ENCODE measurements around the gene DNAI4. TPM values are rescaled to one million over a fixed set of nuclear protein-coding genes. Genes with fewer than 3 reads are reported as not detected.
"Not testable (repeated sequence)": the region's sequence is repeated elsewhere in the genome, so short reads cannot be mapped to it uniquely, and the experiment has no call there.

Gene DNAI4
- total RNA-seq, 2 donors from 2014 or later: 1.7 to 3.0 TPM

DNA sequence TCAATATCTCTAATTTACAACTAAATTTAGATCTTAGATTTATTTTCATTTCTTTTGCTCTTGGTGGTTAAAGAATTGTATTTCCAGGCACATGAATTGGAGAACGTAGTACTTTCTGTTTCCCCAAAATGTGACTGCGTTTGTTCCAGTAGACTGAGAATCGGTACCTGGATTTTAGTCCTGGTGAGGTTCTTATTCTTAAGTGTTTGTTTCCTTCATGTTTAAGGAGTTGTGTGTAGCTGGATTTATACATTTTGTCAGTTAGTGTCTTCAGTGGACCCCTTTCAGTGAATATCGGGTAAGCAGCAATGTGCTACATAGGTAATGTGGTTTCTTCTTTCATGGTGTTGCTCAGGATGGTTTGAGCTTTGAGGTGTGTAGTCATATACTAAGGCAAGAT lies 6.9 kb upstream of the DNAI4 start:
- DNase-seq (ENCODE audit: low spot score in 2 of 2) (no peak), ATAC-seq (peak; percentile 35 to 42)
- peak overlapping the region; percentile 94 to 95 for H3K27ac Mint-ChIP-seq
- H3K36me3 Mint-ChIP-seq: peaks cover 16 to 34% of the 10 kb centered on the region in 2 donors
- no peaks in the 10 kb centered on the region for H3K9me3 Mint-ChIP-seq

DNA sequence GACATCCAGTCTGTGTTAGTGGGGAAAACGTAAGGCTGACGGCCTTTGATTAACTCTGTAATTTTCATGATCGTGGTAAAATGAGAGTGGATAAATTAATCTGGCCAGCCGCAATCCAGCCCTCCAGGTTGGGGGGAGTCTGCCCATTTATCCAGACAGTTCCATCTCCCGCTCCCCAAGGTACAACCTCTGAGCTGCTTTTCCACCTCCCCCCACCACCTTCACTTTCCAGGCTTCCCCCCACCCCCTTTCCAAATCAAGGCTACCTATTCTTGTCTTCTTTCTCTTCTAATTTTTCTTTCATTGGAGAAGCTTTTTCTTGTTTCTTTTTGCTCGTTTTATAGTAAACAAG lies 6.1 kb upstream of the DNAI4 start:
- H3K9me3 Mint-ChIP-seq: no peaks in the 10 kb centered on the region
- H3K27ac Mint-ChIP-seq: peak overlapping the region; percentile 94 to 95
- no peak for ATAC-seq
- DNase-seq (ENCODE audit: low spot score in 2 of 2): no peak
- H3K36me3 Mint-ChIP-seq: peaks cover 19 to 29% of the 10 kb centered on the region in 2 donors

DNA sequence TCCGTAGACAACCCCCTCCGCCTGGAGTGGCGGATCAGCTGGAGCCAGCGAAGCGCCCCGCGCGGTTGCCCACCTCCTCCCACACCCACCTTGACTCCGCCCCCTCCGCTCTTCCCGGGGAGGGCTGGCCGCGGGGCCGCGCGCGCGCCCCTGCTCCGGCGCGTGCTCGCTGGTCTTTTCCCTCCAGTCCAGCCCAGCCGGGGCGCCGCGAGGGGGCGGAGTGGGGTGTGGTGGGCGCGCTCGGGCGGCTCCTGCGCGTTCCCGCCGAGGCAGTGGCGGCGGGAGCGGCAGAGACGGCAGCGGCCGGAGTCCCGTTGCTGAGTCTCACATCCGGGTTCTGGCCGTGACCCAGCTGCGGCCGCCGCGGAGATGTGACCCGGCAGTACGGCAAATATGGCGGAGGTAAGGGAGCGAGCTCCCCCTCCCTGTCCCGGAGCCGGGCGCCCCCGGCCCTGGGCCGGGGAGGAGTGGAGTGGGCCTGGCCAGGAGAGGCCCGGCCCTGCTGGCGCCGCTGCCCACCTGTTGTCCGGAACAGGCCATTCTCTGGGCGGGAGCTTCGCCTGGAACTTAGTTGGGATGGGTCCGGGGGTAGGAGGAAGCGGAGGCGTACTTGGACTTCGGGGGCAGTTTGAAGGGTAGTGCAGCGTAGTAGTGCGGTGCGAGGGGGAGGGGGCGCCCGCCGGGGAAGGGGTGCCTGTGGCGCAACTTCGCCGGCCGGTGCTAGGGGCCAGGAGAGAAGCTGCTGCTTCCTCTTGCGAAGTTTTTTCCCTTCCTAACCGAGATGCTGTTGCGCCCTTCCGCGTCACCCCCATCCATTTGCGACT lies 5.6 kb upstream of the DNAI4 start:
- peak; percentile 65 to 71 for ATAC-seq
- Mint-ChIP-seq H3K27ac (peak overlapping the region; percentile 94 to 95), H3K36me3 (peaks cover 21 to 23% of the 10 kb centered on the region in 2 donors), H3K9me3 (no peaks in the 10 kb centered on the region)
- peak; percentile 94 to 95 for DNase-seq (ENCODE audit: low spot score in 2 of 2)

DNA sequence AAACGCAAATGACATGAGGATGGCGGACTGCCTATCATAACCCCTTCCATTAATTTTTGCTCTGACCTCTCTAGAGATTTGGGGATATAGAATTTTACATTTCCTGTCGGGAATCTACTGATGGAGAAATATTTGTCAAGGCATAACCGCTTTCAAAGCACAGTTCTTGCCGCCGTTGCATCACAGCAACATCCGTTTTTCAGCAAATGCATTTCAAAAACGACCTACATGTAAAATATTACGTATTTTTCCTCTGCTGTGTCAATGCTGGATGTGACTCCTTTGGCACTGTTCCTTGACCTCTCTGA lies 5.0 kb upstream of the DNAI4 start:
- Mint-ChIP-seq H3K36me3 (peaks cover 21% of the 10 kb centered on the region in 2 donors), H3K27ac (peak overlapping the region; percentile 94 to 95)

DNA sequence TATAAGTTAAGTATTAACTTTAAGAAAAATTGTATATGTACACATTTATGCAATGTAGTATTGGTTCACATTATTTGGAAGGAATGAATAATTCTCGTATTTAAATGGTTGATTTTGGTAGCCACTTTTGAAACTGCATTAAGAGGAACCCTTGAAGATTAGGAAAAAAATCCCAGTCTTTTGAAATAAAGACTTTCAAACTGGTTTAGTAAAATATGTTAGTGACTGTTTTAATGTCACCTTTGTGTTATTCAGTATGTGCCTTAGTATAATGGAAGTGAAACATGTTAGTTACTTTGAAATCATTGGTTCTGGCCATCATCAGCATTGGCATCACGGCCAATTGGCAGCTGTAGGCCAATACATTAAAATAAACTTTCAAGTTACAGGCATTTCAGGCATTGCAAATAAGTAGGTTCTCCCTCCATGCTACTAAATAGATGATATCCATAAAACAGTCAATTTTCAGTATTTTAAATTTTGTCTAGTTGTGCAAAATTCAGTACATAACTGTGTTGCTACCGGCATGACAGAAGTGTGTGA lies 4.6 kb upstream of the DNAI4 start:
- H3K9me3 Mint-ChIP-seq: no peaks in the 10 kb centered on the region
- no peak for DNase-seq (ENCODE audit: low spot score in 2 of 2)
- peaks cover 21% of the 10 kb centered on the region in 2 donors for H3K36me3 Mint-ChIP-seq
- no peak for ATAC-seq
- peak overlapping the region; percentile 94 to 95 for H3K27ac Mint-ChIP-seq

More for the DNA sequence above, 5.0 kb upstream of the DNAI4 start:
- ATAC-seq (no peak), DNase-seq (ENCODE audit: low spot score in 2 of 2) (no peak)
- H3K9me3 Mint-ChIP-seq: no peaks in the 10 kb centered on the region

DNA sequence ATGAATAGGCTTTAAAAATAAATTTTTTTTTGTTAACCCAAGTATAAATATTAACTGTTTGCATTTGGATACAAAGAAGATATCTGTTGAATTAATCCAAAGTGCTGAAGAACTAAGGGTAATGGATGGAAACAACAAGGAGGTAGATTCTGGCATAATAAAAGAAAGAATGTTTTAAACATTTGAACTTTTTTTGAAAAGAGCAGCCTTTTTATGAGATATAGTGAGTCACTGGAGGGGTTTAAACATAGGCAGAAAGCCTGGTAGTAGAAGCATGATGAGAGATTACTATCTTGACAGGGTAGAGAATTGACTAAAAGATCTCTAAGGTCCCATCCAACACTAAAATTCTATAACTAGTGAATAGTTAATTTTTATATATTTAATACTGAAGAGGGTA lies 2.9 kb upstream of the DNAI4 start:
- no peaks in the 10 kb centered on the region for H3K9me3 Mint-ChIP-seq
- ATAC-seq (no peak), DNase-seq (ENCODE audit: low spot score in 2 of 2) (no peak)
- no peak overlapping the region for H3K27ac Mint-ChIP-seq
- peaks cover 20 to 28% of the 10 kb centered on the region in 2 donors for H3K36me3 Mint-ChIP-seq

DNA sequence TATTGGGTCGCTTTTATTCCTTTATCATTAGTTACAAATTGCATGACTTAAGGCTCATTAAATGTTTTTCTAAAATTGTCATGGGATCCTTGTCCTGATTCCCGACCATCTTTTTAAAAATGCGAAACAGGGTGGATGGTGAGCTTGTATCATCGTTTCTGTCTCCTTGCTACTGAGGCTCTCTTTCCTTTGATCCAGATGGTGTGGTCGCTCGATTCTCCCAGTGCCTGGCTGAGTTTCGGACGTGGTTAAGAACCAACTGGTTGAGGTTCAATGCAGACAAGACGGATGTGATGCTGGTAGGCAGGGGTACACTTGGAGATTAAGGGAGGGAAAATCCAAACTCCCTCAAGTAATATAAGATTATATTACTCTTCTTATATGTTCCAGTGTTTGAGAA lies 1.3 kb upstream of the DNAI4 start:
- H3K9me3 Mint-ChIP-seq: no peaks in the 10 kb centered on the region
- DNase-seq (ENCODE audit: low spot score in 2 of 2): no peak
- H3K36me3 Mint-ChIP-seq: peaks cover 6 to 17% of the 10 kb centered on the region in 2 donors
- no peak for ATAC-seq
- peak overlapping the region; percentile 89 to 95 for H3K27ac Mint-ChIP-seq

DNA sequence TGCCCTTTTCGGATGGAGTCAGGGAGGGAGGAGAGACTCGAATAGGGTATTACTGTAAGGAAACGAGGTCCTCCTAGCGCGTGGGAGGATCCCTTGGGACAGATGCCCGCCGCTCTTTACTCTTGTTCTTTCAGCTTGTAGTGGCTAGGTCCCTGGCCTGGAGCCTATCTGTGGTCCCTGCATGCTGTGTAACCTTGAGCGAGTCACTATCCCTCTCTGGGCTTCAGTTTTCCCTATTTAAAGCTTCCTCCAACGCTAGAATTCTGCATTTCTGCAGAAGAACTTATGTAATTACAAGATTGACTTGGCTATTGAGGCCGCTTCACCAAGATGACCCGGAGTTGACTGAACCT lies 878 bp upstream of the DNAI4 start:
- DNase-seq (ENCODE audit: low spot score in 2 of 2) (no peak), ATAC-seq (no peak)
- Mint-ChIP-seq H3K36me3 (peaks cover 2 to 13% of the 10 kb centered on the region in 2 donors), H3K9me3 (no peaks in the 10 kb centered on the region), H3K27ac (peak overlapping the region; percentile 89 to 95)

DNA sequence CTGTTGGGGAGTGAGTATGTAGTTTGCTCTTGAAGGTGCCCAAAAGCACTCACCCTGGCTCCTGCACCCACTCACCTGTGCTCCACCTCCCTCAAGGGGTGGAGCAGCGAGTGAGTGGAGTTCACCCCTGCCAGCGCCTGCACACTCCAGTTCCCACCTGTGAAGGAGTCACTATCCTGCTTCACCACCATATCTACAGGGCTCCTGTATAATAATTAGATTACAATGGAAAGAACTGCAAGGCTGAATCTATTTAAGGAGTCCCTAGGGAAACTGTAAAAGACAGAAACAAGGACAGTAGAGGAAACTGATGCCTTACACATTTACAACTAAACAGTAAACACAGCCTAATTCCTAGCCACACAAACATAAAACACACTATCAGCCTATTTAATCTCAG lies 4.1 kb downstream of the DNAI4 start:
- peaks cover 17 to 20% of the 10 kb centered on the region in 2 donors for H3K36me3 Mint-ChIP-seq
- H3K9me3 Mint-ChIP-seq: peaks cover 4 to 5% of the 10 kb centered on the region in 2 donors
- ATAC-seq (no peak), DNase-seq (ENCODE audit: low spot score in 2 of 2) (no peak)
- H3K27ac Mint-ChIP-seq: no peak overlapping the region

DNA sequence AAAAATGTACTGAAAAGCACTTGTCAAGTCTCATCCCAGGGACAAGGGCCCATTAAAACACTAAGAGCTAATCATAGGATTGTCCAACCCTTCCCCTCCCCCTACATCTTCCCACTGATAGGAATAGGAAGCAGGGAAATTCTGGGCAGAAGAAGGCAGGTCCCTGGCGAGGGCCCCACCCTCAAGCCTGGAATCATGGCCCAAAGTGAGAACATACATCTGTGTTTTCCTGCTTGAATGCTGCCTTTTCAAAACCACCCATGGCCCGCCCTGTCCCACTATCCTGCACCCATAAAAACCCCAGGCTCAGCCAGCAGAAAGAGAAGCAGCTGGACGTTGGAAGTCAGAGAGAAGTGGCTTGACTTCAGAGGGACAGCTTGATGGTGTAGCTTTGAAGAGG lies 4.8 kb downstream of the DNAI4 start:
- Mint-ChIP-seq H3K27ac (no peak overlapping the region), H3K36me3 (peaks cover 16 to 20% of the 10 kb centered on the region in 2 donors), H3K9me3 (peaks cover 4 to 5% of the 10 kb centered on the region in 2 donors)
- no peak for ATAC-seq
- no peak for DNase-seq (ENCODE audit: low spot score in 2 of 2)

DNA sequence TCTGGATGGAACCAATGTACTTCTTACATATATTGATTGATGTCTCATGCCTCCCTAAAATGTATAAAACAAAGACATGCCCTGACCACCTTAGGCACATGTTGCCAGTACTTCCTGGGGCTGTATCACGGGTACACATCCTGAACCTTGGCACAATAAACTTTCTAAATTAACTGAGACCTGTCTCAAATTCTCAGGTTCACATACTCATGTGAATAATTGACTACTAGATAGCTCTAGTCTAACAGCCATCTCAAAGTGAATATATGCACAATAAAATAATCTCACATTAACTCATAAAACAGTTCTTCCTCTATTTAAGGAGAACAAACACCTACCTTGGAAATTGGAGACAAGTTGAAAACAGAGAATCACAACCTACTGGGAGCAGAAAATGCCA lies 5.6 kb downstream of the DNAI4 start:
- Mint-ChIP-seq H3K9me3 (peaks cover 4 to 5% of the 10 kb centered on the region in 2 donors), H3K36me3 (peaks cover 16 to 20% of the 10 kb centered on the region in 2 donors)

DNA sequence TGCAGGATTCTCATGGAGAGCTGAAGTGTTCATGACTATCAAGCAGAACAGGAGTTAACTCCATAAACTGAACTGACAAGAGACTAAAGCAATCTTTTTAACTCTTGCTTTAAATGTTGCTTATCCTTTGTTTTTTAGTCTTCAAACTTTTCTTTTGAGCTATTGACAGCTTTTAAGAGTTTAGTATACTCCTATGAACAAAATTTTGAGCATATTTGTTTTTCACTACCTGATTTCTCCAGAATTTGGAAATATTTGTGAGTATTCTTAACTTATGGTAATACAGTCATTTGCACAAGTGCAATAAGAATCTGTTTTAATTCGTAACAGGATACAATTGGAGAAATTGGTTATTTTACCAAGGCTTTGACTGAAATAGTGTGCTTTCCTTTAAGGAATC lies 7.2 kb downstream of the DNAI4 start:
- ATAC-seq (no peak), DNase-seq (ENCODE audit: low spot score in 2 of 2) (no peak)
- Mint-ChIP-seq H3K27ac (no peak overlapping the region), H3K9me3 (peaks cover 4 to 5% of the 10 kb centered on the region in 2 donors), H3K36me3 (peaks cover 10 to 20% of the 10 kb centered on the region in 2 donors)

More for the DNA sequence above, 5.6 kb downstream of the DNAI4 start:
- no peak overlapping the region for H3K27ac Mint-ChIP-seq
- no peak for DNase-seq (ENCODE audit: low spot score in 2 of 2)
- ATAC-seq: no peak

DNA sequence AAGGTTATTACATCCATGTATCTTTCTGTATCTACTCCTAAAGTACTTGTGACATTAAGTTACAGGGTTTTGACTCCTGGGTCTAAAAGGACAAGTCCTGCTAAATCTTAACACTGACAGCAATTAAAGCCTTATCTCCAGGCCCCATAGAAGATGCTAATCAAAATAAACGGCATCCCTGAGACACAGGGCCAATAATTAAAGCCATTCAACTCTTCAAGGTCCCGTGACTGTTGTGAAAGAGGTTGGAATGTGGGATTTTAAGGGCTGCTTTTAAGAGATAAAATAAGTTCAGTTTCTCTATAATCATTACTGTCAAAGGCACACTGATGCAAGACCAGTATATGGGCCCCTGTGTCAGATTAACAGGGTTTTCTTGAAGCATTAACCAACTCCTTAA lies 8.3 kb downstream of the DNAI4 start:
- ATAC-seq (no peak), DNase-seq (ENCODE audit: low spot score in 2 of 2) (no peak)
- Mint-ChIP-seq H3K36me3 (peaks cover 10 to 20% of the 10 kb centered on the region in 2 donors), H3K9me3 (peaks cover 4 to 5% of the 10 kb centered on the region in 2 donors), H3K27ac (no peak overlapping the region)

DNA sequence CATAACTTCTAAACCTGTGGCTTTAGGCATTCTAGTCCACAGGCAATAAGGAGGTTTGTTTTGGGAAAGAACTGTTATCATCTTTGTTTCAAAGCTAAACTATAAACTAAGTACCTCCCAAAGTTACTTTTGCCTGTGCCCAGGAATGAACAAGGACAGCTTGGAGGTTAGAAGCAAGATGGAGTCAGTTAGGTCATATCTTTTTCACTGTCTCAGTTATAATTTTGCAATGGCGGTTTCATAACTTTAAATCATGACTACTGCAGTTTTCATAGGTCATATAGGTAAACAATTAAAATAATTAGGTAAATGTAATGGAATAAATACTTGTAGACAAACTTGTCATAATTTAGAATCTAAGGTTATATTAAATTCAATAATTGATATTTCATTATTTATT lies 9.5 kb downstream of the DNAI4 start:
- DNase-seq (ENCODE audit: low spot score in 2 of 2); H3K9me3 Mint-ChIP-seq; H3K27ac Mint-ChIP-seq; ATAC-seq: not testable (repeated sequence)
- peaks cover 10 to 20% of the 10 kb centered on the region in 2 donors for H3K36me3 Mint-ChIP-seq

DNA sequence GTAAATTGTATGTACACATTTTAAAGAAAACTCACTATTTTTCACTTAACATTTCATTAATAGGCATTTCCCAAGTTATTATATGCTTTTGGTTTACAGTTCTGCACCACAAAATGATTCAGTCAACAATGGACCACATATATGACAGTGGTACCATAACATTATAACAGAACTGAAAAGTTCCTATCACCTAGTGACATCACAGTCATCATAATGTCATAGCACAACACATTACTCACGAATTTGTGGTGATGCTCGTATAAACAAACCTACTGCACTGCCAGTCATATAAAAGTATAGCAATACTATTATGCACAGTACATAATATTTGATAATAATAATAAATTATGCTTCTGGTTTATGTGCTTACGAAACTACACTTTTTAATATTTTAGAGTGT lies 30.9 kb downstream of the DNAI4 start:
- no peak for DNase-seq (ENCODE audit: low spot score in 2 of 2)
- H3K36me3 Mint-ChIP-seq: no peaks in the 10 kb centered on the region
- H3K27ac Mint-ChIP-seq: no peak overlapping the region
- no peak for ATAC-seq
- H3K9me3 Mint-ChIP-seq: no peaks in the 10 kb centered on the region

DNA sequence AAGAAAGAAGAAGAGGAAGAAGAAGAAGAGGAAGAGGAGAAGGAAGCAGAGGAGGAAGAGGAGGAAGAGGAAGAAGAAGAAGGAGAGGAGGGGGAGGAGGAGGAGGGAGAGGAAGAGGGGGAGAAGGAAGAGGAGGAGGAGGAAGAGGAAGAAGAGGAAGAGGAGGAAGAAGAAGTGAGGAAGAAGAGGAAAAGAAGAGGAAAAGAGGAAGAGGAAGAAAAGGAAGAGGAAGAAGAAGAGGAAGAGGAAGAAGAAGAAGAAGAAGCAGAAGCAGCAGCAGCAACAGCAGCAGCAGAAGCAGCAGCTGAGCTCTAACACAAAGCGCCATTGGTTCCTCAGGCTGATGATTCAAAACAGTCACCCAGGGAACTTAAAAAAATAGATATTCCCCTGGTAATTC lies 34.0 kb downstream of the DNAI4 start:
- no peak for ATAC-seq
- no peak for DNase-seq (ENCODE audit: low spot score in 2 of 2)
- H3K36me3 Mint-ChIP-seq: no peaks in the 10 kb centered on the region
- peak overlapping the region; percentile 29 to 60 for H3K27ac Mint-ChIP-seq
- H3K9me3 Mint-ChIP-seq: no peaks in the 10 kb centered on the region

DNA sequence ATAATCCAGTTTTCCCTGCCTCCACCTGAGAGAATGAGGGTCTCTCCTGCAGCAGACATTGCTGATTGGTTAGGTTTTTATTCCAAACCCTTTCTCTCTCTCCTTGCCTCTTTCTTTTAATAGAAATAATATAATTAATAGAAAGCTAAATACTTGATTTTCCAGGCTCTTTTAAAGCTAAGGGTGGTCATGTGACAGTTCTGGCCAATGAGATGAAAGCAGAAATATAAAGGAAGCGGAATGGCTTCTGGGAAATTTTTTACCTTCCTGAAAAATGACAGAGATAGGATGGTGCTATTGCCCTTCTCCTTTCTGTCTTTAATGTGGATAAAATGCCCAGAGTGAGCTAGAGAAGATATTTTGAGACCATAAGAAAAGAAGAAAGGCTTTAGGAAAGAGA lies 35.6 kb downstream of the DNAI4 start:
- H3K27ac Mint-ChIP-seq: no peak overlapping the region
- H3K36me3 Mint-ChIP-seq: no peaks in the 10 kb centered on the region
- no peak for DNase-seq (ENCODE audit: low spot score in 2 of 2)
- H3K9me3 Mint-ChIP-seq: no peaks in the 10 kb centered on the region
- ATAC-seq: no peak

DNA sequence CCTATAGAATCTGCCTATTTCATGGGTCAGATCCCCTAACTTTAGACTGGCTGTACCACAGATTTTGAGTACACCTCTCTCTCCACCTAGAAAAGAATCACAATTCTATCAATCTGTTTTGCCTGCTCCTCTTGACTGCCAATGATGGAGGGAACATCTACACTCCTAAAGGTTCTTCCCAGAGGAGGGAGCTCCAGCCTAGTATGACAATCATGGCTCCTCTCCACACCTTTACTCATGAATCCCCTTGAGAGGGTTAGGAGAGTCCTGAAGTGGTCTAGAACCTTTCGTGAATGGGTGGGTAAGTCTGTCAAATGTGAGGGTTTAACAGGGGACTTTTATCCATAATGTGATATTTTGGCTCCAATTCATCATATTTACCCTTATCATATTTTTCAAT lies 48.0 kb downstream of the DNAI4 start:
- DNase-seq (ENCODE audit: low spot score in 2 of 2) (no peak), ATAC-seq (no peak)
- H3K9me3 Mint-ChIP-seq: peaks cover 16 to 21% of the 10 kb centered on the region in 2 donors
- peaks cover 6 to 7% of the 10 kb centered on the region in 2 donors for H3K36me3 Mint-ChIP-seq
- no peak overlapping the region for H3K27ac Mint-ChIP-seq
